ENCODE measurements around the gene GALNT14.

DNA sequence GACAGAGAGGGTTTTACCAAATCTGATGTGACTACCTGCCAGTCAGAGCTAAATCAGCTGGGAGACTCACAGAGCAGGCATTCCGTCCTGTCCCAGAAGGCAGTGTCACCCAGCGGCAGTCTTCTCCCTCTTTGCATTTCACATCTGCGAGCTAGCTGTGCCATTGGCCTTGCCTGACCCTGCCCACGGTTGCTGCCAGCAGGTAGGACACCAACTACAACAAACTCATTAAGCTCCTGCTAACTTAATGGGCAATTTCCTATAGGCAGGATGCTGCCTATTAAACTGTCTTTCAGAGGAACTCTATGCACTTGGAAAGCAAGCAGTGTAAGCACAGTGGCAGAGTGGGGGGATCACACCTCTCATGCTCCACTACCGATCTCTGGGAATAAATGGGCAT is 214.6 kb downstream of the GALNT14 start:
- TF ChIP-seq, protein P1, sequence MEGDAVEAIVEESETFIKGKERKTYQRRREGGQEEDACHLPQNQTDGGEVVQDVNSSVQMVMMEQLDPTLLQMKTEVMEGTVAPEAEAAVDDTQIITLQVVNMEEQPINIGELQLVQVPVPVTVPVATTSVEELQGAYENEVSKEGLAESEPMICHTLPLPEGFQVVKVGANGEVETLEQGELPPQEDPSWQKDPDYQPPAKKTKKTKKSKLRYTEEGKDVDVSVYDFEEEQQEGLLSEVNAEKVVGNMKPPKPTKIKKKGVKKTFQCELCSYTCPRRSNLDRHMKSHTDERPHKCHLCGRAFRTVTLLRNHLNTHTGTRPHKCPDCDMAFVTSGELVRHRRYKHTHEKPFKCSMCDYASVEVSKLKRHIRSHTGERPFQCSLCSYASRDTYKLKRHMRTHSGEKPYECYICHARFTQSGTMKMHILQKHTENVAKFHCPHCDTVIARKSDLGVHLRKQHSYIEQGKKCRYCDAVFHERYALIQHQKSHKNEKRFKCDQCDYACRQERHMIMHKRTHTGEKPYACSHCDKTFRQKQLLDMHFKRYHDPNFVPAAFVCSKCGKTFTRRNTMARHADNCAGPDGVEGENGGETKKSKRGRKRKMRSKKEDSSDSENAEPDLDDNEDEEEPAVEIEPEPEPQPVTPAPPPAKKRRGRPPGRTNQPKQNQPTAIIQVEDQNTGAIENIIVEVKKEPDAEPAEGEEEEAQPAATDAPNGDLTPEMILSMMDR (IDR thresholded peaks at IDR 0.05), result no peak
- no peak for TF ChIP-seq POLR2AphosphoS5 (IDR thresholded peaks at IDR 0.05)
